ENCODE data around the gene GPX2. TPM values are rescaled to one million over a fixed set of nuclear protein-coding genes. Genes with fewer than 3 reads are reported as not detected.

Gene GPX2
- total and polyA plus RNA-seq, 2 of the 8 experiments (the other 6 are each of a cell fraction or from before 2014, with no cell fraction given), result 0.30 to 0.89 TPM

GRCh38 chr14:64966976-64967375, 24.4 kb upstream of the GPX2 start:
- Histone ChIP-seq H2BK15ac (ENCODE audit: low read length) (0 out of 2 replicates have a peak overlapping the region, but pooled peaks have one; percentile 49), H3K56ac (replicated peaks; ENCODE audit: insufficient read length, low read depth, low read length) (no peak overlapping the region), H3K36me3 (ENCODE audit: control insufficient read depth in 2 of 4, insufficient read depth in 4 of 4, low read length in 3 of 4) (no peaks in the 10 kb centered on the region), H4K5ac (ENCODE audit: insufficient read length, low read depth, low read length) (no peak overlapping the region), H2BK120ac (replicated peaks; ENCODE audit: low read depth, low read length) (no peak overlapping the region), H3K23ac (ENCODE audit: insufficient read length) (no peak overlapping the region), H2BK5ac (ENCODE audit: low read depth, low read length) (peak overlapping the region; percentile 4; the same call in 1 of the 2 replicates), H4K8ac (ENCODE audit: extremely low read depth, insufficient read depth, low read length) (no peak overlapping the region), H4K91ac (replicated peaks; ENCODE audit: insufficient read length, low read length) (no peak overlapping the region), H3K79me2 (ENCODE audit: control insufficient read depth in 1 of 2, insufficient read depth in 2 of 2, low read length in 2 of 2) (peaks cover 0 to 12% of the 10 kb centered on the region in 2 experiments; a peak in 1 of 4 replicates), H2AFZ (ENCODE audit: low read length) (no peak overlapping the region), H3K23me2 (ENCODE audit: low read depth, low read length) (no peaks in the 10 kb centered on the region; the same call in 1 of the 2 replicates), H4K20me1 (replicated peaks in 1 of 2; ENCODE audit: control insufficient read depth in 1 of 2, insufficient read depth in 2 of 2, low read length in 2 of 2) (peaks cover 0 to 2% of the 10 kb centered on the region in 2 experiments), H3K9me3 (ENCODE audit: insufficient read depth in 2 of 2, low read depth in 1 of 2, low read length in 1 of 2) (no peaks in the 10 kb centered on the region), H3K4me2 (ENCODE audit: insufficient read depth in 1 of 2, low read depth in 2 of 2, low read length in 2 of 2) (no peak overlapping the region), H2BK12ac (ENCODE audit: low read depth, low read length) (no peak overlapping the region; the same call in 1 of the 2 replicates), H3K18ac (ENCODE audit: extremely low read depth, low read length) (no peak overlapping the region), H3K79me1 (ENCODE audit: low read depth, low read length) (peaks cover 8% of the 10 kb centered on the region), H3K9ac (replicated peaks in 1 of 4; ENCODE audit: extremely low read depth in 1 of 4, low read depth in 3 of 4, low read length in 3 of 4) (no peak overlapping the region), H2AK5ac (ENCODE audit: low read depth, low read length) (no peak overlapping the region), H2BK20ac (ENCODE audit: low read length) (no peak overlapping the region), H3K14ac (ENCODE audit: insufficient read length) (no peak overlapping the region), H3K27me3 (replicated peaks in 1 of 4; ENCODE audit: control insufficient read depth in 3 of 4, extremely low read depth in 1 of 4, insufficient read depth in 3 of 4, low read length in 3 of 4) (peaks cover 0 to 12% (median 2%) of the 10 kb centered on the region in 4 experiments; a peak in 3 of 7 replicates), H3K4me3 (ENCODE audit: extremely low read depth in 1 of 4, insufficient read depth in 2 of 4, low read depth in 3 of 4, low read length in 4 of 4) (no peak overlapping the region), H3K4me1 (replicated peaks in 1 of 4; ENCODE audit: control insufficient read depth in 3 of 4, insufficient read depth in 4 of 4, low read length in 3 of 4) (peaks cover 0 to 25% (median 14%) of the 10 kb centered on the region in 4 experiments; a peak in 6 of 7 replicates), H3K4ac (replicated peaks; ENCODE audit: insufficient read length, low read depth, low read length) (no peak overlapping the region), H3K27ac (ENCODE audit: low read depth, low read length) (no peak overlapping the region)
- no peak for FAIRE-seq
- no peak for DNase-seq (ENCODE audit: low read depth in 1 of 2, low spot score in 2 of 2)
- TF ChIP-seq CBX8 (IDR thresholded peaks at IDR 0.05; ENCODE audit: borderline replicate concordance, low read depth, low read length) (no peak), SIN3A (conservative IDR thresholded peaks at IDR 0.05 in 1 of 2, IDR thresholded peaks at IDR 0.05 in 1 of 2; ENCODE audit: low read depth in 1 of 2, low read length in 2 of 2) (no peak), POU5F1 (IDR thresholded peaks at IDR 0.05; ENCODE audit: low read depth, low read length) (no peak), PHF8 (conservative IDR thresholded peaks at IDR 0.05; ENCODE audit: low read depth, low read length) (no peak), ATF3 (IDR thresholded peaks at IDR 0.05; ENCODE audit: insufficient read depth, low read depth, low read length) (no peak), MAX (IDR thresholded peaks at IDR 0.05) (no peak), TEAD4 (IDR thresholded peaks at IDR 0.05; ENCODE audit: low read depth, low read length) (no peak), FOSL1 (IDR thresholded peaks at IDR 0.05; ENCODE audit: insufficient read depth, low read depth, low read length) (no peak), CBX5 (IDR thresholded peaks at IDR 0.05; ENCODE audit: low read depth, low read length) (no peak), TAF7 (optimal IDR thresholded peaks at IDR 0.05; ENCODE audit: borderline replicate concordance, low read depth, low read length) (no peak), BCL11A (IDR thresholded peaks at IDR 0.05; ENCODE audit: low read depth in 2 of 2, low read length in 2 of 2) (no peak), TCF12 (IDR thresholded peaks at IDR 0.05; ENCODE audit: low read depth, low read length) (no peak)
- 94% methylated on average over 2 of the region's 2 CpGs; no CpG with 5 or more reads in 1 of the 2 experiments for WGBS, 2 experiments (ENCODE audit: extremely low coverage in 1 of 2, insufficient coverage in 1 of 2, insufficient read length in 1 of 2, insufficient replicate concordance in 2 of 2, low coverage in 1 of 2, low lambda C conversion rate in 2 of 2, missing lambda C conversion rate in 1 of 2)
- ChIA-PET CTCF (ENCODE audit: partially characterized antibody) (interaction anchor here (0.6 to 3.0 kb wide), 4 partner anchors 14 to 1483 kb away, joined by 3 to 20 read pairs (median 6); no protein-coding TSS in a partner anchor), POLR2A (ENCODE audit: partially characterized antibody) (interaction anchor here (2.1 to 3.5 kb wide), 2 partner anchors 10 to 19 kb away, joined by 7 to 9 read pairs; no protein-coding TSS in a partner anchor)
